Mesenchymal stem cell (in vitro differentiated cells and primary cell): ENCODE data around the gene DCUN1D2.

Experiments
- DNase-seq: peaks from one replicate; pipeline ENCODE4 v3.0.0-alpha.2; 2013
- H2AFZ ChIP-seq: one replicate; pipeline ENCODE4 v1.6.1; 2013; ENCODE audit warnings: low read depth, mild to moderate bottlenecking, control low read depth, inconsistent platforms, low read length, moderate library complexity
- H2AK5ac ChIP-seq: 2 replicates; pipeline ENCODE4 v1.6.1; 2013; ENCODE audit warnings: low read length, moderate library complexity, mild to moderate bottlenecking, inconsistent platforms; ENCODE audit not compliant: severe bottlenecking
- H2BK120ac ChIP-seq: one replicate; pipeline ENCODE4 v1.6.1; 2013; ENCODE audit warnings: low read depth, mild to moderate bottlenecking, inconsistent platforms, low read length, moderate library complexity
- H2BK12ac ChIP-seq, 2 experiments: one replicate each; pipeline ENCODE4 v1.6.1; 2013; ENCODE audit warnings: inconsistent platforms in 2 of 2, low read length in 2 of 2, mild to moderate bottlenecking in 2 of 2, moderate library complexity in 2 of 2, control low read depth in 1 of 2
- H2BK15ac ChIP-seq: one replicate; pipeline ENCODE4 v1.6.1; 2013; ENCODE audit warnings: mild to moderate bottlenecking, low read depth, inconsistent platforms; ENCODE audit not compliant: poor library complexity, severe bottlenecking
- H2BK5ac ChIP-seq: 2 replicates; pipeline ENCODE4 v1.6.1; 2013; ENCODE audit warnings: low read depth, mild to moderate bottlenecking, low read length, control low read depth, inconsistent platforms; ENCODE audit not compliant: poor library complexity, severe bottlenecking
- H3K14ac ChIP-seq, 2 experiments: one replicate each; pipeline ENCODE4 v1.6.1; 2013; ENCODE audit warnings: inconsistent platforms in 2 of 2, low read length in 2 of 2, control low read depth in 1 of 2, mild to moderate bottlenecking in 1 of 2, moderate library complexity in 1 of 2
- H3K18ac ChIP-seq, 2 experiments: one replicate each; pipeline ENCODE4 v1.6.1; 2013; ENCODE audit warnings: inconsistent platforms in 2 of 2, low read length in 2 of 2, control low read depth in 1 of 2, low read depth in 1 of 2, mild to moderate bottlenecking in 1 of 2
- H3K23ac ChIP-seq, 2 experiments: one replicate each; pipeline ENCODE4 v1.6.1; 2013; ENCODE audit warnings: inconsistent platforms in 2 of 2, low read length in 2 of 2, mild to moderate bottlenecking in 2 of 2, moderate library complexity in 2 of 2, control low read depth in 1 of 2
- H3K27ac ChIP-seq: 2 replicates; pipeline ENCODE4 v1.5.1; 2013; ENCODE audit warnings: mild to moderate bottlenecking, moderate library complexity, low read length, control low read depth, inconsistent platforms; ENCODE audit not compliant: poor library complexity, severe bottlenecking
- H3K27me3 ChIP-seq, 2 experiments: 2 replicates each; pipeline versions ENCODE4 v1.6.1 to v1.7.0; 2013; ENCODE audit warnings: low read length in 2 of 2, mild to moderate bottlenecking in 2 of 2, moderate library complexity in 2 of 2, control low read depth in 1 of 2, inconsistent platforms in 1 of 2; ENCODE audit not compliant: control insufficient read depth in 1 of 2, insufficient read depth in 1 of 2
- H3K36me3 ChIP-seq, 2 experiments: 2 replicates each; pipeline versions ENCODE4 v1.6.1 to v1.7.0; 2013; ENCODE audit warnings: low read length in 2 of 2, control low read depth in 1 of 2, inconsistent platforms in 1 of 2, low read depth in 1 of 2, mild to moderate bottlenecking in 1 of 2; ENCODE audit not compliant: insufficient read depth in 2 of 2, control insufficient read depth in 1 of 2
- H3K4ac ChIP-seq, 2 experiments: one replicate each; pipeline ENCODE4 v1.6.1; 2013; ENCODE audit warnings: inconsistent platforms in 2 of 2, low read length in 2 of 2, mild to moderate bottlenecking in 2 of 2, moderate library complexity in 2 of 2, control low read depth in 1 of 2, low read depth in 1 of 2
- H3K4me1 ChIP-seq: 2 replicates; pipeline ENCODE4 v1.6.1; 2013; ENCODE audit warnings: low read depth, low read length, control low read depth; ENCODE audit not compliant: control insufficient read depth, insufficient read depth
- H3K4me2 ChIP-seq: 2 replicates; pipeline ENCODE4 v1.6.1; 2013; ENCODE audit warnings: low read length, mild to moderate bottlenecking, inconsistent platforms; ENCODE audit not compliant: poor library complexity, severe bottlenecking
- H3K4me3 ChIP-seq, 2 experiments: 2 replicates each; pipeline versions ENCODE4 v1.5.1 to v1.7.0; 2013; ENCODE audit warnings: low read length in 2 of 2, mild to moderate bottlenecking in 2 of 2, control low read depth in 1 of 2, low read depth in 1 of 2; ENCODE audit not compliant: insufficient read depth in 1 of 2
- H3K79me1 ChIP-seq: replicated peaks from 2 replicates; pipeline ENCODE4 v1.6.1; 2013; ENCODE audit warnings: mild to moderate bottlenecking, control low read depth, low read length, inconsistent platforms; ENCODE audit not compliant: poor library complexity, severe bottlenecking
- H3K9ac ChIP-seq: 2 replicates; pipeline ENCODE4 v1.7.0; 2013; ENCODE audit warnings: mild to moderate bottlenecking, low read length, moderate library complexity
- H3K9me3 ChIP-seq: 2 replicates; pipeline ENCODE4 v1.7.0; 2013; ENCODE audit warnings: mild to moderate bottlenecking, low read length; ENCODE audit not compliant: control insufficient read depth
- H4K8ac ChIP-seq: one replicate; pipeline ENCODE4 v1.6.1; 2013; ENCODE audit warnings: inconsistent platforms, mild to moderate bottlenecking, low read length, moderate library complexity
- H4K91ac ChIP-seq: one replicate; pipeline ENCODE4 v1.6.1; 2013; ENCODE audit warnings: mild to moderate bottlenecking, low read length, inconsistent platforms
- WGBS: methylation state at CpG from one replicate; pipeline ENCODE4 v1.1.7; 2013; ENCODE audit warnings: mixed read lengths; 5-methylcytosine and 5-hydroxymethylcytosine counted together

DCUN1D2 gene

DNA sequence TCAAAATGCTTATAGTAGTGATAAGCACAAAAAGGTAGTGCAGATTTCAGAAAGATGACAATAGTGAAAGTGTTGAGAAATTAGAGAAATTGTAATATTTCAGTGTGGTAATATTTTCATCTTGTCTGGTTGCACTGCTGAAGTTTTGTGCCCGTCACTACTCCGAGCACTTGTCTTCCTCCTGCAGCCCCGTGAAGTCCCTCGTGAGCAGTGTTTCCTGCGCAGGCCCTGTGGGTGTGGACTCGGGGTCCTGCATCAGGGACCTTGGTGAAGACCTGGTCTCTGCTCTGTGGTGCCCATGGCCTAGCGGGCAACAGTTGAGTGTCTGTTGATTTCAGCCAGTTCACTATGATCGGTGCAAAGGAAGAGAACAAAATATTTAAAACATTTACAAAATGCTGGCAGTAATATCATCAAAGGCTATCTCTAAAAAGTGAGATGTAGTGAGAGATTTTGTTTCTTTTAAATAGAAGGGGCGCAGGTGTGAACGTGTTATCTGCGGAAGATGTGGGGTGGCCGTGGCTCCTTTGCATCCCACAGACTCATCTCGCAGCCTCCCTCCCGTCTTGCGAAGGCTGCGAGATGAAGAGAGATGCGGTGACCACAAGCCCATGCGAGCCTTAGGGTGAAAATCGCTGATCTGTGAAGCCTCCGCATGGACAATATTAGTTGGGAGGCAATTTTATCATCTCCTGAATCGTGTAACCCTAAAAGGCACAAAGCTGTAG is 27.7 kb upstream of the DCUN1D2 start:
- DNase-seq, result no peak
- no peak overlapping the region for H3K23ac ChIP-seq

DNA sequence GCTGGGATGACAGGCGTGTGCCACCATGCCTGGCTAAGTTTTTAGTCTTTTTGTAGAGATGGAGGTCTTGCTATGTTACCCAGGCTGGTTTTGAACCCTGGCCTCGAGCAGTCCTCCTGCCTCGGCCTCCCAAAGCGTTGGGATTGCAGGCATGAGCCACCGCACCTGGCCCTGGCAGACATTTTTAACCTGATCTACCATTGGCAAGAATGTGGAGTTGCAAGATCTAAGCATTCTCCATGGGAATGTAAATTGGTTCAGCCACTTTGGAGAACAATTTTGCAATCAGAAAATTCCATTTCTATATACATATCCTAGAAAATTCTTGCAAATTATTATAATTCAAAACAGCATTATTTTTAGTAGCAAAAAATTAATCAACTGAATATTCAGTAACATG is 24.3 kb upstream of the DCUN1D2 start:
- no peak overlapping the region for H3K27ac ChIP-seq
- no peak overlapping the region for H2AK5ac ChIP-seq
- H4K8ac ChIP-seq, result no peak overlapping the region
- DNase-seq, result no peak
- H2BK15ac ChIP-seq, result no peak overlapping the region
- H3K4me3 ChIP-seq, result no peak overlapping the region
- H2BK120ac ChIP-seq, result no peak overlapping the region
- no peak overlapping the region for H2AFZ ChIP-seq
- H3K18ac ChIP-seq, result no peak overlapping the region
- H2BK5ac ChIP-seq, result no peak overlapping the region
- no peak overlapping the region for H3K4ac ChIP-seq
- H3K27me3 ChIP-seq, result no peaks in the 10 kb centered on the region
- peaks cover 64 to 85% of the 10 kb centered on the region in 2 experiments for H3K36me3 ChIP-seq
- no peaks in the 10 kb centered on the region for H3K9me3 ChIP-seq
- H3K4me1 ChIP-seq, result peaks cover 7% of the 10 kb centered on the region
- H3K14ac ChIP-seq, result no peak overlapping the region
- peaks cover 51% of the 10 kb centered on the region for H3K79me1 ChIP-seq
- H3K4me2 ChIP-seq, result no peak overlapping the region
- WGBS, result 100% methylated on average over 5 of the region's 5 CpGs
- no peak overlapping the region for H4K91ac ChIP-seq
- H2BK12ac ChIP-seq, result no peak overlapping the region
- no peak overlapping the region for H3K9ac ChIP-seq
- no peak overlapping the region for H3K23ac ChIP-seq

More for the DNA sequence above, 27.7 kb upstream of the DCUN1D2 start:
- no peaks in the 10 kb centered on the region for H3K9me3 ChIP-seq
- no peak overlapping the region for H3K18ac ChIP-seq
- H4K8ac ChIP-seq, result no peak overlapping the region
- H3K4ac ChIP-seq, result no peak overlapping the region
- H2BK12ac ChIP-seq, result no peak overlapping the region
- no peak overlapping the region for H3K9ac ChIP-seq
- no peak overlapping the region for H3K4me3 ChIP-seq
- H3K79me1 ChIP-seq, result peaks cover 31% of the 10 kb centered on the region
- no peak overlapping the region for H2BK5ac ChIP-seq
- H4K91ac ChIP-seq, result peak overlapping the region; percentile 16
- WGBS, result 97% methylated on average over 19 of the region's 21 CpGs
- no peak overlapping the region for H2AFZ ChIP-seq
- H2AK5ac ChIP-seq, result no peak overlapping the region
- H3K27me3 ChIP-seq, result no peaks in the 10 kb centered on the region
- H3K27ac ChIP-seq, result no peak overlapping the region
- peaks cover 3% of the 10 kb centered on the region for H3K4me1 ChIP-seq
- H2BK15ac ChIP-seq, result peak overlapping the region; percentile 41
- peaks cover 52 to 86% of the 10 kb centered on the region in 2 experiments for H3K36me3 ChIP-seq
- H3K14ac ChIP-seq, result no peak overlapping the region
- H2BK120ac ChIP-seq, result no peak overlapping the region
- no peak overlapping the region for H3K4me2 ChIP-seq

DNA sequence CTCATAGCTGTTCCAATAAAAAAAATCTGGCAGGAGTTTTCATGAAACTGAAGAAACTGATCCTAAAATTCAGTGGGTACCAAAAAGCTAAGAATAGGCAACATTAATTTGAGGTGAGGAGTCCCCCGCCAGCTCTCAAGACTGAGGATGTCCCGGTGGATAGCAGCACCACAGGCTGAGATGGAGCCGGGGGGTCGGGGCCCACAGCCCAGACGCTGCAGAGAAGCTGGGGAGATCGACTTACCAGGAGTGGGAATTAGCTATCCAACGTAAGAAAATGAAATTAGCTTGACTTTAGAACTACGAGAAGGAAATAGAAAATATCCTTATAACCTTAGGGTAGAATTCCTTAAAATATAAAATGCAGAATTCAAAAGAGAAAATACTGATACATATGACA is 23.2 kb upstream of the DCUN1D2 start:
- no peak overlapping the region for H4K8ac ChIP-seq
- H2AK5ac ChIP-seq, result no peak overlapping the region
- H3K9ac ChIP-seq, result no peak overlapping the region
- no peak overlapping the region for H2BK5ac ChIP-seq
- no peaks in the 10 kb centered on the region for H3K27me3 ChIP-seq
- H3K4me1 ChIP-seq, result peaks cover 13% of the 10 kb centered on the region
- H3K27ac ChIP-seq, result no peak overlapping the region
- peaks cover 54% of the 10 kb centered on the region for H3K79me1 ChIP-seq
- H3K4ac ChIP-seq, result no peak overlapping the region
- peaks cover 64 to 84% of the 10 kb centered on the region in 2 experiments for H3K36me3 ChIP-seq
- H3K9me3 ChIP-seq, result no peaks in the 10 kb centered on the region
- H3K23ac ChIP-seq, result no peak overlapping the region
- no peak overlapping the region for H2BK15ac ChIP-seq
- no peak overlapping the region for H3K4me2 ChIP-seq
- H2BK120ac ChIP-seq, result no peak overlapping the region
- no peak overlapping the region for H3K18ac ChIP-seq
- H2AFZ ChIP-seq, result no peak overlapping the region
- H3K4me3 ChIP-seq, result no peak overlapping the region
- WGBS, result 94% methylated on average over 6 of the region's 8 CpGs
- DNase-seq, result no peak
- no peak overlapping the region for H4K91ac ChIP-seq
- no peak overlapping the region for H2BK12ac ChIP-seq
- no peak overlapping the region for H3K14ac ChIP-seq

DNA sequence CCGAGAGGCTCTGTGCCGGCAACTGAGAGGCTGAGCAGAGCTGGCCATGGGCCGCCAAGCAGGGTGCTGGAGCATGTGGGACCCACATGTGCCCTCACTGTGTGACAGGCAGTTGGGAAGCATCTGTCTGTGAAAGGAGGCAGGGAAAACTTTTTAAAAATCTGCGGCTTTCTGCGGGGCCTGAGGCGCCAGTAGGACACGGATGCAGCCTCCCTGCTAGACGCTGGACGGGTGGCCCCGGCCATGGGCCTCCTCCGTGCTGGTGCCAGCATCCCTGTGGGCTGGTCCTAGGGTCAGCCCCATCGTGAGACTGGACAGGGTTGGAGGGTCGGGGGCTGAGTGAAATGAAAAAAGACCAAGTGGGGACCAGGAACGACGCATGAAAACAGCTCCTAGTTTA is 20.9 kb upstream of the DCUN1D2 start:
- no peak overlapping the region for H4K91ac ChIP-seq
- H3K79me1 ChIP-seq, result peaks cover 58% of the 10 kb centered on the region
- no peak overlapping the region for H2BK15ac ChIP-seq
- H2BK5ac ChIP-seq, result no peak overlapping the region
- H2AFZ ChIP-seq, result no peak overlapping the region
- H2BK120ac ChIP-seq, result no peak overlapping the region
- H3K23ac ChIP-seq, result no peak overlapping the region
- no peak overlapping the region for H2BK12ac ChIP-seq
- peaks cover 71 to 78% of the 10 kb centered on the region in 2 experiments for H3K36me3 ChIP-seq
- no peak overlapping the region for H3K4ac ChIP-seq
- no peak overlapping the region for H3K27ac ChIP-seq
- no peak overlapping the region for H3K18ac ChIP-seq
- no peaks in the 10 kb centered on the region for H3K27me3 ChIP-seq
- H3K9me3 ChIP-seq, result no peaks in the 10 kb centered on the region
- 98% methylated on average over 15 of the region's 15 CpGs for WGBS
- H3K14ac ChIP-seq, result no peak overlapping the region
- no peak overlapping the region for H2AK5ac ChIP-seq
- no peak overlapping the region for H3K4me3 ChIP-seq
- no peak overlapping the region for H4K8ac ChIP-seq
- H3K4me1 ChIP-seq, result peaks cover 15% of the 10 kb centered on the region
- H3K9ac ChIP-seq, result no peak overlapping the region
- no peak for DNase-seq
- no peak overlapping the region for H3K4me2 ChIP-seq
